HS-27A (cell line): ENCODE results near the gene TRIM40.
"Not testable (repeated sequence)": the region's sequence is repeated elsewhere in the genome, so short reads cannot be mapped to it uniquely, and the experiment has no call there.

ENCODE experiments used
- DNase-seq: peaks from one replicate; pipeline ENCODE4 v3.0.0-alpha.2; 2012; ENCODE audit warnings: low read depth, missing footprints

TRIM40 gene

DNA sequence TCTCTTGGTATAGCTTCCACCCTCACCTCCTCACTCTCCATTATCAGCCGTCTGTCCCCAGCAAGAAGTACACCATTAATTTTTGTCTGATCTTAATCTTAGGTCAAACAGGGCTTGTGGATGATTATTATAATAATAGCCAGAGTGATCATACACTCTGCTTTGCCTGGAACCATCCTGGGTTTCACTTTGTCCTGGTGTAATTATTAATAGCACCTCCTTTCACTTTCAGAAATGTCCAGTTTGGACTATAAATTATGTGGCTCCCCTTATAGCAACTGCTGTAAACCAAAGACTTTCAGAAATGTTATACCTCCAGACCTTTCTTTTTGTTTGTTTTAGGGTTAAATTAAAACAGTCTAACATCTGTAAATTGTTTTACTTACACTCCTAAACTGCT, 22.1 kb upstream of the TRIM40 start:
- DNase-seq: no peak

DNA sequence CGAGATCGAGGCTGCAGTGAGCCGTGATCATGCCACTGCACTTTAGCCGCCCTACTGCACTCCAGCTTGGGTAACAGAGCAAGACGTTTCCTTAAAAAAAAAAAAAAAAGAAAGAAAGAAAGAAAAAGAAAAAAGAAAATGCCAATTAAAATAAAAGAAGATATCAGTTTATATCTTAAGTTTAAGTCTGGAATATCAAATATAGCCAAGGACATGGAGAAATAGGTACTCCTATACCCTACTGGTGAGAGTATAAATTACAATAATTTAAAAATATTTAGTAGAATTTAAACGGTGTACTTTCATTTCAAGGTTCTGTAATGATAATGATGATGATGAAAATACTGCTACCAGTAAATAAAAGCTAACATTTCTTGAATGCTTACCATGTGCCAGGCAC, 19.2 kb upstream of the TRIM40 start:
- DNase-seq: no peak

DNA sequence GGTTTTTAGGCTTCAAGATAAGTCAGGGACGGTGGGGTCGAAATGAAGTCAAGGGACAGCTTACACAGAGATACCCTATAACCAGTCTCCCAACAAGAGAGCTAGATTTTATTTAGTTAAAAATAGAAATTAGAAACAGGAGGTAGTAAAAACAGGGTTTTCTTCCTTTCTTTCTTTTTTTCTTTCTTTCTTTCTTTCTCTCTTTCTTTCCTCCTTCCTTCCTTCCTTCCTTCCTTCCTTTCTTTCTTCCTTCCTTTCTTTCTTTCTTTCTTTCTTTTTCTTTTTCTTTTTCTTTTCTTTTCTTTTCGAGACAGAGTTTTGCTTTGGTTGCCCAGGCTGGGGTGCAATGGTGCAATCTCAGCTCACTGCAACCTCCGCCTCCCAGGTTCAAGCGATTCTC, 17.2 kb upstream of the TRIM40 start:
- not testable (repeated sequence) for DNase-seq

DNA sequence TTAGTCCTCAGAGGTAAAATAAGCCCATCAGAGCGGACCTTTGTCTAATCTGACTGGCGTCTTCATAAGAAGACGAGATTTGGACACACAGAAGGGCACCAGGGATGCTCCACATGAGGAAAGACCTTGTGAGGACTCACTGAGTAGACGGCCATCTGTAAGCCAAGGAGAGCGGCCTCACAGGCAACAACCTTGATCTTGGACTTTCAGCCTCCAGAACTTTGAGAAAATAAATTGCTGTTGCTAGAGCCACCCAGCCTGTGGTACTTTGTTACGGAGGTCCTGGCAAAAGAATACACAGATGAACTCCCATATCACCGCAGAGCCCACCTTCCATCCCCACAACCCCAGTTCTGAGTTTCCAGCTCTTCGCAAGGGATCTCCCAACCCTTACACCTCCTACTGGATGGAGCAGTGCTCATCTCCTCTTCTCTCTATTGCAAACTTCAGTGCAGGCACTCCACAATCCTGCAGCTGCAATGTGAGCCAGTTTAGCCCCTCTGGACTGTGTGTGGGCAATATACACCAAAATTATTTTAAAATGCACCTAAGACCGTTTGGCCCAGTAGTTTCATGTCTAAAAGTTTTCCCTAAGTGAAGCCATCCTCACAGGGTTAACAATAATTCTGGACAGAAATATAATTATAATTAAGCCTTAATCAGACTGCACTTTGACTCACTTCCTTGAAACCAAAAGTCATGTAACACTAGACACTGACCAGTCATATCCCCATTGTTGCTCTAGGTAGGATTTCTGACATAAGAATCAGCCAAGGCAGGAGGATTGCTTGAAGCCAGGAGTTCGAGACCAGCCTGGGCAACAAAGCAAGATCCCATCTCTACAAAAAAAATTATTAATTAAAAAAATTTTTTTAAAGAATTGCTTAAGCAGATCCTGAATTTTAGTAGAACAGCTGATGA, 14.2 kb upstream of the TRIM40 start:
- no peak for DNase-seq

DNA sequence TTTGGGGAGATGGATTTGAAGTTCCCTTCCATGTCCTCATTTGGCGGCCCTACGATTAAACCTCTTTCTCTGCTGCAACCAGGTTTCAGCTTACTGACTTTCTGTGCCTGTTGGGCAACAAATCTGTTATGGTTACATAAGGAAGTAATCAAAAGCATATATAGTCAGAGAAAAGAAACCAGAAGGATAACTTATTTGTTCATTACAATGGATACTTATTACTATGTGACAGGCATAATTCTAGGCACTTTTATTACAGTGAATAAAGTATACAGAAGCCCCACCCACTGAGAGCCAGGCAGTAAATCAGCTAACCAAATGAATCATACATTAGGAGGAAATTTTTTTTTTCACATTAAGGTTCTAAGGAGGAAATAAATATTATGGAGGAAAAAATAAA, 13.4 kb upstream of the TRIM40 start:
- no peak for DNase-seq

DNA sequence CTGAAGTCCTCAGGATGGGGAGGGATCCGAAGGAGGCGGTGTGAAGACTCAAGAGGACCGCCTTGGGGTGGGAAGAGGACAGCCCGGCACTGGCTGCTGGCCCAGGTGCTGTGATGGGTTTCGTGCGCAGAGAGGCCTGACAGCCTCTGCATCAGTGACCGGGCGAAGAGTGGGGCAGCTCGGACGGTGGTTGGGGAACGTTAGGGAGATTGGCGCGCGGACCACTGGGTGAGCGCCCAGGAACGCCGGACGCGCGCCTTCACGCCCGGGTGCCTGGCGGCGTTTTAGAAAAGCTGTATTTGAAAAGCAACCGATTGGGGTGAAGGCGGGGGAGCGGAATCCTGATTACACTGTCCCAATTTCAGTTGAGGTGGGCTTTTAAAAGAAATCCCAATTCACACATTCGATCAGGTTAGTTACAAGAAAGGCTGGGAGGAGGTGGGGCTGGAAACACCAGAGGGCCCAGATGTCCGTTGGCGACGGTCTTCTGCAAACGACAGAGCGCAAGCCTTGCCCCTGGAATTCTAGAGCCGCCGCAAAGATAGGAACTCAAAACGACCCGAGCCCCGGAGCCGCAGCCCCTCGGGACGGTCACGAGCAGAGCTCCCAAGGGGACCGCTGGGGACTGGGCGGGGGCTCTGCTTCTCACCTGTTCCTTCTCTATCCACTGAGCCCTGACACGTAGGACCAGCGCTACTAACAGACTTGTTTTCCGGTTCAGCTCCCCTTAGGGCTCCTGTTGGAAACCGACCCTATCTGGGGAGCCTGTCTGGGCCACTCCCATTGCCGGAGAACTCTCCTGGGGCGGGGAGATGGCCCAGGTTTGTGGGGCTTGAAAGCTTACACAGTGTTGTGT, 8.5 kb upstream of the TRIM40 start:
- no peak for DNase-seq

- DNase-seq: no peak
Measured at GRCh38 chr6:30129265-30130178, 6.4 kb upstream of the TRIM40 start.

DNA sequence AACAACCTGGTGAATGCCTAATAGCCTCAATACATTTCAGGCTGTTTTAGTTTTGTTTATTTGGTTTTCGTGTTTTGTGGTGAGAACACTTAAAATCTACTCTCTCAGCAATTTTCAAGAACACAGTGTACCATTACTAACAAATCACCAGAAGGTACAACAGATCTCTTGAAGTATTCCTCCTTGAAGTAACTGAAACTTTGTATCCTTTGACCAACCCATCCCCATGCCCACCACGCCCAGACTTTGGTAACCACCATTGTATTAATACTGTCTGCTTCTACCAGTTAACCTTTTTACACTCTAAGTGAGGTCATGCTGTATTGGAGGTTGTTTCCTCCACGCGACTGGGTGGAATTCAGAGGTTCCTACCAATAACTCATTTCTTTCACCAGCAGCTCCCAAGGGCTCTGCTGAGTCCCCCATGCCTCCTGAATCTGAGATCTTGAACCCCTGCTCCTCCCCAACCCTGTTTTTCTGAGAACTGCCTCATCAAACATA, 5.7 kb upstream of the TRIM40 start:
- no peak for DNase-seq

GRCh38 chr6:30130887-30131862, 4.8 kb upstream of the TRIM40 start:
- DNase-seq: peak; percentile 72

DNA sequence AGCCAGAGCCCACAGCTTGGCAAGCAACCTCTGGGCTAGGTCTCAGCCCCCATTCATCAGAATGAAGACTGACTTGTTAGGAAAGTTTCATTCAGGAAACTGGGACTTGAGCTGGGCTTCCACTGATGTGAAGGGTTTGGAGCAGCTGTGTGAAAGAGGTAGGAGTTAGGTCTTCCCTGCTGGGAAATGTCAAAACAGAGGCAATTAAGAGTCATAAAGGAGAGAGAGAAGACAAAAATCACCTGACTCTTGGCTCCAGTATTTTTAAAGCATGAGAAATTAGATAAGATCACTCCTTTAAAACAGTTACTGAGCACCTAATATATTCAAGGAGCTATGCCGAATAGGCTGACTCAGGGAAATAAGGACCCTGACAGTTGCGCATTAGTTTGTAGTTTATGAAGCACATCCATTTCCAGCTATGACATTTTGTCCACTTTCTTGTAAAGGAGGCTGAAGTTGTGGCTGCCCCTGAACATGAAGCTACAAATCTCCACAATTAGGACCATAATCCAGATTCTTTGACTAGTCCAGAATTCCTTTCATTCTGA, 3.9 kb upstream of the TRIM40 start:
- DNase-seq: no peak

DNA sequence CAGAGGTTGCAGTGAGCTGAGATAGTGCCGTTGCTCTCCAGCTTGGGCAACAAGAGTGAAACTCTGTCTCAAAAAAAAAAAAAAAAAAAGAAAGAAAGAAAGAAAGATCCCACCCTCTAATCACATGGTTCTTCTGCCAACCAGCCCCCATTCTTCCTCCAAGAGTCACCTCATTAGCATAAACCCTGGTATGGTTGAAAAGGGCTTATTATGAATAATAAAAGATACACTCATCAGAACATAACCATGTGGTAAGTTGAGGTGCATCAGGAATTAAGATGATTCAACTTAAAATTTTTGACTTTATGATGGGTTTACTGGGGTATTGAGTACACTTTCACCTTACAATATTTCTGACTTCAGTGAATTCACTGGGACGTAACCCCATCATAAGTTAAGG, 793 bp upstream of the TRIM40 start:
- DNase-seq: no peak

GRCh38 chr6:30136570-30137286, 788 bp downstream of the TRIM40 start:
- no peak for DNase-seq

GRCh38 chr6:30140240-30140639, 4.3 kb downstream of the TRIM40 start:
- not testable (repeated sequence) for DNase-seq

DNA sequence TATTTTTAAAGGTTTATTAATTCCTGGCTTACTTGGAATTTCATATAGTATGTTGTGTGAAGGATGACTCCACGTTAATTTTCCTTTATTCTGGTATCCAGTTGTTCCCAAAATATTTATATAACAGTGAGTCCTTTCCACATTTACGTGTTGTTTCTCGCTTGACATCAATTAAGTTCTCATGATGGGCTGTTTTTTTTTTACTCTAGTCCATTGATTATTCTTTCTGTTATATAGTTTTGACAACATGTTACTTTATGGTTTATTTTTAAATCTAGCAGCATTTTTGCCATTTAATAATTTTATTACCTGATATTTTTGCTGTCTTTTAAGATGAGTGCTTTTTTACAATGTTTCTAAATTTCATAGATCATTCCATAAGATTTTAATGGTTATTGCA, 6.7 kb downstream of the TRIM40 start:
- DNase-seq: no peak

- no peak for DNase-seq
Measured at GRCh38 chr6:30143780-30144179, 7.8 kb downstream of the TRIM40 start.

- no peak for DNase-seq
Measured at GRCh38 chr6:30144811-30145210, 8.9 kb downstream of the TRIM40 start.

DNA sequence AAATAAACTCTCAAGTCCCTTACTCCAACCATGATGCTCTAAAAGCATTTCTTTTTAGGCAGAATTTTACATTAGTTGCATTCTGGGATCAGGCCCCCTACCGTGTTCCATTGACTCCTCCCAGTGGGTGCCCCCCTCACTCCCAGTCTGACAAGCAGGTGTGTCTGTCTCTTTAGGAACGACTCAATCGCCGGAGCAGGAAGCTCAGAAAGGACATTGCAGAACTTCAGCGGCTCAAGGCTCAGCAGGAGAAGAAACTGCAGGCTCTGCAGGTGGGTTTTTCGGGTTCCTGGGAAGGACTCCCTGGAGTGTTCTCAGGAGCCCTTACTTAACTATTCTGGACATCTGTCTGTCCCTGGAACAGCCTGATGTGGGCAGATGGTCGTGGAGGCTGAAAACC, 9.9 kb downstream of the TRIM40 start:
- no peak for DNase-seq

GRCh38 chr6:30147096-30147495, 11.2 kb downstream of the TRIM40 start:
- DNase-seq: no peak

GRCh38 chr6:30149234-30149633, 13.3 kb downstream of the TRIM40 start:
- DNase-seq: no peak
